ENCODE data around the gene POLR2B.

Gene POLR2B

GRCh38 chr4:57037982-57038604 lies 59.4 kb downstream of the POLR2B start:
- no peak overlapping the region for H3K4me3 ChIP-seq (ENCODE audit: control insufficient read depth, low read depth, low read length)
- peak; percentile 48 for DNase-seq (ENCODE audit: low read depth)
- peak; percentile 84 for TF ChIP-seq CTCF (conservative IDR thresholded peaks at IDR 0.05; ENCODE audit: control insufficient read depth, insufficient read depth, low read depth, low read length)

DNA sequence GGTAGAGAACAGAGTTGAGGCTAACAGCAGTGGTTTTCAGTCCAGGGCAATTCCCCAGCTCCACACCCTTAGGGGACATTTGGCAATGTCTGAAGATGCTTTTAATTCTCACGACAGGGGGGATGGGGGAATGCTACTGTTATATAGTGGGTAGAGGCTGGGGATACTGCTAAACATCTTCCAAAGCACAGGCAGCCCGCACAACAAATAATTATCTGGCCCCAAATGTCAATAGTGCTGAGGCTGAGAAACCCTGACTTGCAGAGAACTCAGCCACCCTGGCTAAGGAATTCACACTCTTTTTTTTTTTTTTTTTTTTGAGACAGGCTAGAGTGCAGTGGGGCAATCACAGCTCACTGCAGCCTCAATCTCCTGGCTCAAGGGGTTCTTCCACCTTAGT lies 60.6 kb downstream of the POLR2B start:
- no peak for DNase-seq (ENCODE audit: low read depth)
- no peak for TF ChIP-seq CTCF (conservative IDR thresholded peaks at IDR 0.05; ENCODE audit: control insufficient read depth, insufficient read depth, low read depth, low read length)
- no peak overlapping the region for H3K4me3 ChIP-seq (ENCODE audit: control insufficient read depth, low read depth, low read length)

DNA sequence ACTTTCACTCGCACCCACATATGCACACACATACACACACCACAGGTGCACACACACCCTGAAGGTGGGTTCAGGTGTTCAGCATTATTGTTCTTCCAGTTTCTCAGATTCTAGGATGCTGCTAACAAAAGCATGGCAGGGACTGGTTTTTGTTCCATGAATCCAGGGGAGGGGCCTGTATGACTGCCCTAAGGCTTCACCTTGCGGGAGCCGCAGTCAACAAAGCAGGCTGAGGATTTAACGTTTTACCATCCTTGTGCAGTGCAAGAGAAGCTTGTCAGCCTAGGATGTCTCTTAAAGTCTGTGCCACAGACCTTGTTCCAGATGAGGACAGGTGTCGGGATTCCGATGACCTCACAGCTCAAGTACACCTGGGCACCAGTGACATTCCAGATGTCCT lies 61.8 kb downstream of the POLR2B start:
- DNase-seq (ENCODE audit: low read depth), result no peak
- no peak for TF ChIP-seq CTCF (conservative IDR thresholded peaks at IDR 0.05; ENCODE audit: control insufficient read depth, insufficient read depth, low read depth, low read length)
- H3K4me3 ChIP-seq (ENCODE audit: control insufficient read depth, low read depth, low read length), result no peak overlapping the region

- TF ChIP-seq CTCF (conservative IDR thresholded peaks at IDR 0.05; ENCODE audit: control insufficient read depth, insufficient read depth, low read depth, low read length), result no peak
- no peak overlapping the region for H3K4me3 ChIP-seq (ENCODE audit: control insufficient read depth, low read depth, low read length)
- DNase-seq (ENCODE audit: low read depth), result no peak
Measured at GRCh38 chr4:57041020-57041419, 62.3 kb downstream of the POLR2B start.

DNA sequence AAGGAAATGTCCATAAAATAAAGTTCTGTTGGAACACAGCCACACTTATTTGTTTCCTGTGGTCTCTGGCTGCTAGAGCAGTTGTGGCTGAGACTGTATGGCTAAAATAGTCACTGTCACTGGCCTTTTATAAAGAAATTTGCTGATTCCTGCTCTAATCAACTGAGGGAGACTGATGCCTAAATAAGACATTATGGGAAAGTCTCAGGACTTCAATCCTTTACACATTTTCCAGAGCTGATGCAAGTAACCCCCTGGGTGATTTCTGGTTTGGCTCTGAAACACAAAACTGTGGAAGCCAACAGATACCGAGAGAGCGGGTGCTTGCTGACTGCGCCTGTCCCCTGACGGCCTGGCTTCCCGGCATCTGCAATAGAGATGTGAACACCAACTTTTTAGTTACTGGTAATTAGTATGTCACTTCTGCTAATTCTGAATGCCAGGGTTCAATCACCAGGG lies 64.0 kb downstream of the POLR2B start:
- H3K4me3 ChIP-seq (ENCODE audit: control insufficient read depth, low read depth, low read length), result no peak overlapping the region
- no peak for TF ChIP-seq CTCF (conservative IDR thresholded peaks at IDR 0.05; ENCODE audit: control insufficient read depth, insufficient read depth, low read depth, low read length)
- DNase-seq (ENCODE audit: low read depth), result peak; percentile 78

DNA sequence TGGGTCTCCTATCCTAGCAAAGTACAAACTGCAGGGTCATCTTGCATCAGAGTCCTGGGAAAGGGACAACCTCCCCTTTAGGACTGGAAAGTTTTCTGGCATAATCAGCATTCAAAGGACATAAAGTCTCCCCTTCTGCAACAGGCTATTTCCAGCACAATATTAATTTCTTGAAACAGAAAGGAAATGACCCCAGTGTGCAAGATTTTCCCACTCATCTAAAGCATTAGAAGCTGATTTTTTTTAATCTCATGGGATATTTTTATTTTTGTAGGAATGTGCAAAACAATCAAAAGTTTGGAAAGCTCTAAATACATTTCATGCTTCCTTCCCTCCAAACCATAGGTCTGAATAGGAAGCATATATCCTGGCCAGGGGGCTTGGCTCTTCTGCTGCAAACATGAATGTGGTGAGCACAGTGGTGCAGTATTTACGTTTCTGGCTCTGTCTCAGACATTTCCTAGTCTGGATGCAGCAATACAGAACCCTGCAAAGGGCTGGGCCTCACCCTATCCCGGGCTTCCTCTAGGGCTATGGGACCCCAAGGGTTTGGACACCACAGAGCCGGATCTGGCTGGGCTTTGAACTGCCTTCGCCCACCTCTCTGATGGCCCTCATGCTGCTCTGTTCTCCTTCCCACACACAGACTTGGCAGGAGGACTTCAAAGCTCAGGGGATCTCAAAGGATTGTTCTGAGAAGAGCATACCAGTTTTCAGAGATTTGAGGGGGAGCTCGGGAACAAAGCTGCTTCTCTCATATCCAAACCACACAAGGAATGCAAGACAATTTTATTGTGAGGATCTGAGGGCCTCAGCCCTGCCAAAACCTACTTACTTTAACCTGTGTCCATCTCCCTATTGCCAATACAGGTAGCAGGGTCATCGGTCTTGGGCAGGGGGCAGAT lies 64.9 kb downstream of the POLR2B start:
- no peak for TF ChIP-seq CTCF (conservative IDR thresholded peaks at IDR 0.05; ENCODE audit: control insufficient read depth, insufficient read depth, low read depth, low read length)
- H3K4me3 ChIP-seq (ENCODE audit: control insufficient read depth, low read depth, low read length), result no peak overlapping the region
- DNase-seq (ENCODE audit: low read depth), result peak; percentile 88

Data from fibroblast of mammary gland (primary cell).